ENCODE data around the gene ARHGEF12. TPM values are rescaled to one million over a fixed set of nuclear protein-coding genes. Genes with fewer than 3 reads are reported as not detected.

The ARHGEF12 gene
- total RNA-seq (ENCODE audit: insufficient read depth, low replicate concordance), result 109 TPM

GRCh38 chr11:120335908-120336640 lies at the start of gene ARHGEF12:
TSS of gene ARHGEF12 (plus strand) at chr11:120336413. CDS start at chr11:120337244, 831 bp downstream.
- peak; percentile 98 for DNase-seq (ENCODE audit: low spot score)

- DNase-seq (ENCODE audit: low spot score), result no peak
These were observed 48.2 kb upstream of the ARHGEF12 start for GRCh38 chr11:120288021-120288420.

DNA sequence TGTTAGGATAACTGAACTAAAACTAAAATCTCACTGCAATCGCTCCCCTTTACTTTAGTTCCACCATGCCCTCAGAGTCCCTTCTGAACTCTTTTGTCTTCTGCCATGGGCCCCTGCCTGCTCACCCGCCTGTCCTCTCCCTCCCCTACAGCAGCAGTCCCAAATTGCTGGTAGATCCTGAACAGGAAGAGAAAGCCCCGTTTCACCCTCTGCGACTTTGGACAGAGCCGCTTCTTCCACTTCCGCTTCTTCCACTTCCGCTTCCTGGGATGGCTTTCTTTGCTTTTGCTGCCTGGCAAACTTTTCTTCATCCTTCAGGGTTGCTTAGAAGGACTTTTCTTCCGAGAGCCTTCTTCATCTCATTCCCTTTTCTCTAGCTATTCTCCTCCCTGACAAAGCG lies 46.8 kb upstream of the ARHGEF12 start:
- DNase-seq (ENCODE audit: low spot score), result no peak

DNA sequence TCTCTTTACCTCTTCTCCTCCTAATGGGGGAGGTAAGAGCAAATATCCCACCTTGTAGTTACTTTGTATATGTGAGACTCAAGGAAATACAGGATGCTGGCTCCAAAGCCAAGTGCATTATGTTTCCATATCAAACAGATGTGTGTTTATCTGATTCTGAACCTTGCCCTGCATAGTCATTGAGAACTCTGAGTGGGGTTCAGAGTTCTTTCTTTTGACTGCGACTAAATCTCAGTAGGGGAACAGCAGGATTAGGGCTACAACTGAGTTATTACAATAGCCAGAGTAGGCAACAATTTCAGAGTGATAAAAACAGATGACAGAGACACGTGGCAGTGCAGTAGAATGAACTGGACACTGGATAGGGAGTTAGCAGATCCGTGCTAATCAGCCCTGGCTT lies 45.3 kb upstream of the ARHGEF12 start:
- DNase-seq (ENCODE audit: low spot score), result no peak

- peak; percentile 14 for DNase-seq (ENCODE audit: low spot score)
These were observed 43.0 kb upstream of the ARHGEF12 start for GRCh38 chr11:120293038-120293800.

DNA sequence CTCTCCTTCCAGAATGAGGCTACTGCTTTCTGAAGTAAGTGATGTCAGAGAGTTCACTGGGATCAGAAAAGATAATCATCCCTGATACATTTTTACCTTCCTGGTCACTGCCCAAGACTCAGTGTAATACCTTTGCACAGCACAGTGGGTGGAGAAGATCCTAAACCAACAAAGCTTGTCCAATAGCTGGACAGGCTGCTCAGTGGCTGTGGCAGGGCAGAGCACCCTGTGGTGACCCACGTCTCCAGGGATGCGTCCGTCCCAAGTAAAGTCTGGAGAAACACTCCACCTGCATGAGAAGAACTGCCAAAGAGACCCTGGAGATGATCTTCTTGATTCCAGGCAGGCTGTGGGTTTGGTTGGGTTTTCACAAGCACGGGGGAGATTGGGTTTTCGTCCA lies 42.1 kb upstream of the ARHGEF12 start:
- no peak for DNase-seq (ENCODE audit: low spot score)

GRCh38 chr11:120295099-120295498 lies 41.1 kb upstream of the ARHGEF12 start:
- no peak for DNase-seq (ENCODE audit: low spot score)

DNA sequence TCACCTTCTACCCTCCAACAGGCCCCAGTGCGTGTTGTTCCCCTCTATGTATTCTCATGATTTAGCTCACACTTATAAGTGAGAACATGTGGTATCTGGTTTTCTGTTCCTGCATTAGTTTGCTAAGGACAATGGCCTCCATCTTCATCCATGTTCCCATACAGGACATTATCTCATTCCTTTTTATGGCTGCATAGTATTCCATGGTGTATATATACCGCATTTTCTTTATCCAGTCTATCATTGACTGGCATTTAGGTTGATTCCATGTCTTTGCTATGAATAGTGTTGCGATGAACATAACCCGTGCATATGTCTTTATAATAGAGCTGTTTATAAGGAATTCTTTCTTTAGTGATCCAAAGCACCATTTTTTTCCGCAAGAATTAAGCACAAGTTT lies 39.7 kb upstream of the ARHGEF12 start:
- no peak for DNase-seq (ENCODE audit: low spot score)

DNA sequence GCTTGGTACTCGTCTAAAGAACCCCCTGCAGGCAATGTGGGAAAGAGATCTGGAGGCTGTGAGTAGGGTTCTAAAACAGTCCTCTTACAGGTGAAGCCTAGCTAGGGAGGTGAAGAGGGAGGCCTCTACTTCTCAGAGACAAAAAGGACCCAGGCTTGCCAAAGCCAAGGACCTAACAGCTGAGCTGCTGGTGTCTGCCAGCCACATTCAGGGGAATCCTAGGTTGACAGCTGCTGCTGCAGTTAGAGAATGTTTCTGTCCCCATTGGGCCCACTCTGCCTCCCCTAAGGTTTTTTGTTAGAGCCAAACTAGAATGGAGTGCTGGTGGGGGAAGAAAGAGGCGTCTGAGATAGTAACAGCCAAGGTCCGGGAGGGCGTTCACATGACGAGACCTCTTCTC lies 37.8 kb upstream of the ARHGEF12 start:
- no peak for DNase-seq (ENCODE audit: low spot score)

GRCh38 chr11:120302001-120302805 lies 34.0 kb upstream of the ARHGEF12 start:
- peak; percentile 23 for DNase-seq (ENCODE audit: low spot score)

GRCh38 chr11:120303004-120303637 lies 33.1 kb upstream of the ARHGEF12 start:
- DNase-seq (ENCODE audit: low spot score), result peak; percentile 34

- peak; percentile 18 for DNase-seq (ENCODE audit: low spot score)
These were observed 31.7 kb upstream of the ARHGEF12 start for GRCh38 chr11:120304526-120304925.

GRCh38 chr11:120305286-120305685 lies 30.9 kb upstream of the ARHGEF12 start:
- no peak for DNase-seq (ENCODE audit: low spot score)

GRCh38 chr11:120306519-120307242 lies 29.5 kb upstream of the ARHGEF12 start:
- peak; percentile 80 for DNase-seq (ENCODE audit: low spot score)

- DNase-seq (ENCODE audit: low spot score), result no peak
These were observed 28.7 kb upstream of the ARHGEF12 start for GRCh38 chr11:120307476-120307875.

DNA sequence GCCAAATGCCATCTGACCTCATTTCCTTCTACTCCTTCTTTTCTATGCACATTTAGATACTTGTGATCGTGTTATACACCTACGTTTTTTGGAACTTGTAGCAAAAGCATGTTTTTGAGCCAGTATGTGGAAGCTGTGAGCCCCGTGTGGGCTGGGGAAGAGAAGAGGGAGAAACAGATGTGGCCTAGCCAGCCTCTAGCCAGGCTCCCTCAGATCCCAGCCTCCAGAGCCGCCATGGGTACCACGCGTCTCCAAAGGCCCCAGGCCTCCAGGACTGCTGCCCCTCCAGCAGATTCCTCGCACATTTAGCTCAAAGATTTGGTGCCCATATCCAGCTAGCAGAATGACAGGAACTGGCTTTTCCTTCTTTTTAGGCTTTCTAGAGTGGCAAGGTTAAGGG lies 28.1 kb upstream of the ARHGEF12 start:
- no peak for DNase-seq (ENCODE audit: low spot score)

- DNase-seq (ENCODE audit: low spot score), result no peak
These were observed 25.3 kb upstream of the ARHGEF12 start for GRCh38 chr11:120310870-120311269.

- DNase-seq (ENCODE audit: low spot score), result no peak
These were observed 21.4 kb upstream of the ARHGEF12 start for GRCh38 chr11:120314861-120315260.

DNA sequence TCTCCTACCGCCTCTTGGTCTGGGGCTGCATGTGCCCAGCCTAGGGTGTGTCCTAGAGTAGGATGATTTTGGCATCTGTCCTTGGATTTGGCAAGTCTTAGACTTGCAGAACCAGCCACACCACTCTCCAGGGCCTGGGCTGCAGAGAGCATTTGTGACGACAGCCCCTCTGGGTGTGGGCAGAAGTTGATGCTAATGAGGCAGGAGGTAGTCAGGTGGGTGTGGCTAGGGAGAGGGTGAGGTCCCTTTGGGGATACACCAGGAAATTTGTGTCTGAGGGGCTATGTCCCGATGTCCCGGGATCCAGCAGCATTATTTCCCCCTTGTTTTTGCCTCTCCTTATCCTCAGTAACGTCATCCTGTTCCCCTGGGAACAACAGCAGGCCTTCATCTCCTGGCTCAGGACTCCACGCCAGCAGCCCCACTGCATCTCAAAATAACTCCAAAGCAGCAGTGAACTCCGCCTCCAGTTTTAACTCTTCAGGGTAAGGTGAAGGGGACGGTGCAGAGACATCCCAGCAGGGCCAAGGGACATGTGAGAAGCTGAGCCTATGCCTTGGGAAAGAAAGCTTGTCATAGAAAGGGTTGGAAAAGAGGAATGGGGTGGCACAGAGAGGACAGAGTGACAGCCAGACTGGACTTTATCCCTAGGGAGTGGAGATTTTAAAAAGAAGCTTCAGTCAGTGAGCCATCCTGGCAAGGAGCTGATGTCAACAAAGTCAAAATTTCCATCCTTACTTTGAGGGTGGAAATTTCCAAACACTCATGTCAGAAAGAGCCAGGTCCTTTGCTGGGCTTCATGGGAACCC lies 19.1 kb upstream of the ARHGEF12 start:
- peak; percentile 90 for DNase-seq (ENCODE audit: low spot score)
